ENCODE measurements around the gene NTMT1. TPM values are rescaled to one million over a fixed set of nuclear protein-coding genes. Genes with fewer than 3 reads are reported as not detected.

NTMT1 gene
- total and polyA plus RNA-seq, 10 of the 15 experiments (the other 5 are each of a cell fraction or from before 2014, with no cell fraction given): 12.8 to 85.4 (median 39.3) TPM

DNA sequence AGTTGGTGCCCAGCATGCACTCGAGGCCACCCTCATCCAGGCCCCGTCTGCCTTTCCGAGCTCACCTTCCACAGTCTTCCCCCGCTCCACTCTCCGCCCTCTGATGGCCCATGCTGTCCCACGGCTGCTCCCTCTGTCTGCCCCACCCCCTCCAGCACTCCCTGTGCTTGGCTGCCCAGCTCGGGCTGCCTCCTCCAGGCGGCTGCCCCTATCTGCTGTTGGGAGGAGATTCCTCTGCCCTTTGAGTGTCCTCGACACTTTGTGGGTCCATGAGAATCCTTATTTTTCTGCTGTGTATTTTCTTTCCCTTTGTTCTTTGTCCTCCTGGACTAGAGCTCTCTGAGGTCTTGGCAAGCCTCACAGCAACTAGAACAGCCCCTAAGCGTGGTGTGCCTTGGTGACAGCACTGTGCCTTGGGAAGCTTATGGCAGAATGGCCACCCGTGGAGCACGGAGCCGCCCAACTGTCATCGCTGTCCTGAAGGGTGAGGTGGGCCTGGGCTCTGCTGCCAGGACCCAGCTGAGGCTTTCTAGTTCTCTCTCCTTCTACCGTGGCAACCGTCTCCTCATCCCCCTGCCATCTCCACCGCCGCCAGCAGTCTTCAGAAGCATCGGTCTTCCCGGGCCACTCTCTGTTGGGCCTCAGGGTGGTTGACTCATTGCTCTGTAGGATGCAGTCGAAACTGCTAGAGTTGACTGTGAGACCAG is 5.2 kb downstream of the NTMT1 start (continued):
- TF ChIP-seq SMAD1 (IDR thresholded peaks at IDR 0.05; ENCODE audit: low read depth, partially characterized antibody): no peak
- no peak for TF ChIP-seq KDM1A (IDR thresholded peaks at IDR 0.05; ENCODE audit: borderline replicate concordance)
- no peak for TF ChIP-seq STAT3 (IDR thresholded peaks at IDR 0.05; ENCODE audit: low read depth, low read length)
- TF ChIP-seq HCFC1 (IDR thresholded peaks at IDR 0.05; ENCODE audit: low read length): no peak
- TF ChIP-seq HDGF (IDR thresholded peaks at IDR 0.05): no peak
- TF ChIP-seq STAT1 (conservative IDR thresholded peaks at IDR 0.05): no peak

DNA sequence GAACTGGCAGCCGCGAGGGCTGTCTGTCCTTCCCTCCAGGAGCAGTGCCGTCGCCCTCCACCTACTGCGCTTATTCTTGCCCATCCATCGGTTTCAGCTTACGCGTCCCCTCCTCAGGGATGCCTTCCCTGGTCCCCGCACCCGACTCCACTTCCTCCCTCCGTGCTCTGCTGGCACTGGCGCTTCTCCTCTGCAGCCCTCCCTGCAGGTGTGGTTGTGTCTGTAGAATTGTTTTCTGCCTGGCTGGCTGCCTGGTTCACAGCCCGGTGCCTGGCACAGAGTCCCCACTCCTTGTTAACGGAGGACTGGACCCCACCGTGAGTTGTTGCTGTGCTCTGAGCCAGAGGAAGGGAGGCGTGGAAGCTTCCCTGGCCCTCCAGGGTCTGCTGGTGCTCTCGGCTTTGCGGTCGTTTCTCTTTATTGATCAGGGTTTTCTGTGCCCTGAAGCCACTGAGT is 5.7 kb downstream of the NTMT1 start:
- ChIA-PET RAD21 (ENCODE audit: unreplicated experiment) (no interaction called here), POLR2A (interaction anchor here (1.6 kb wide), 1 partner anchor 8 kb away, joined by 4 read pairs; no protein-coding TSS in a partner anchor), CTCF (interaction anchor here (0.9 kb wide), 1 partner anchor 9 kb away, joined by 6 read pairs; no protein-coding TSS in a partner anchor), SMC1A (ENCODE audit: uncharacterized antibody, unreplicated experiment) (no interaction called here)
- H3K9ac ChIP-seq (ENCODE audit: control insufficient read depth, insufficient read depth, low read length): no peak overlapping the region
- in situ Hi-C loops (cut with MboI) (no loop called here), intact Hi-C loops (cut with micrococcal nuclease; ENCODE audit: unreplicated experiment) (no loop called here)
- no TSS peak for BruUV-seq (replicated peaks)
- peaks cover 48% of the 10 kb centered on the region for H3K79me2 ChIP-seq (ENCODE audit: control insufficient read depth, insufficient read depth, low read length)
- peaks cover 14 to 23% of the 10 kb centered on the region in 2 experiments; a peak in 3 of 4 replicates for H3K36me3 ChIP-seq (ENCODE audit: control insufficient read depth in 2 of 2, insufficient read depth in 2 of 2, low read length in 1 of 2)
- H4K20me1 ChIP-seq (ENCODE audit: control insufficient read depth, insufficient read depth): no peaks in the 10 kb centered on the region; the same call in 1 of the 2 replicates
- 87% methylated on average over 19 of the region's 19 CpGs for WGBS (ENCODE audit: insufficient coverage, insufficient replicate concordance, low lambda C conversion rate, missing lambda C conversion rate)
- H3K4me2 ChIP-seq (ENCODE audit: control insufficient read depth, insufficient read depth): no peak overlapping the region; the same call in 1 of the 2 replicates
- FAIRE-seq: no peak
- no peaks in the 10 kb centered on the region for H3K27me3 ChIP-seq (replicated peaks in 1 of 2; ENCODE audit: control insufficient read depth in 2 of 2, insufficient read depth in 2 of 2, low read length in 1 of 2)
- DNase-seq (ENCODE audit: low read depth, low spot score): no peak
- no peak overlapping the region for H3K4me3 ChIP-seq
- ATAC-seq: no peak
- TF ChIP-seq TCF3 (IDR thresholded peaks at IDR 0.05; ENCODE audit: borderline replicate concordance, insufficient read depth, low read depth, low read length): no peak
- H3K27ac ChIP-seq (ENCODE audit: control insufficient read depth, insufficient read depth): no peak overlapping the region
- peaks cover 9% of the 10 kb centered on the region; the same call in 1 of the 2 replicates for H3K4me1 ChIP-seq (ENCODE audit: control insufficient read depth, insufficient read depth, low read length)
- no peaks in the 10 kb centered on the region for H3K9me3 ChIP-seq (replicated peaks; ENCODE audit: control insufficient read depth, insufficient read depth, low read length)
- no peak overlapping the region for H2AFZ ChIP-seq (ENCODE audit: control insufficient read depth, low read depth, low read length)

Data from GM12878 (cell line).